ENCODE results near the gene PDK3. TPM values are rescaled to one million over a fixed set of nuclear protein-coding genes. Genes with fewer than 3 reads are reported as not detected.
A peak's percentile ranks its signal among the peaks of the same experiment; 100 is the strongest.

PDK3 gene
- 10 to 100 TPM; 30.0 to 31.5 TPM for total RNA-seq

DNA sequence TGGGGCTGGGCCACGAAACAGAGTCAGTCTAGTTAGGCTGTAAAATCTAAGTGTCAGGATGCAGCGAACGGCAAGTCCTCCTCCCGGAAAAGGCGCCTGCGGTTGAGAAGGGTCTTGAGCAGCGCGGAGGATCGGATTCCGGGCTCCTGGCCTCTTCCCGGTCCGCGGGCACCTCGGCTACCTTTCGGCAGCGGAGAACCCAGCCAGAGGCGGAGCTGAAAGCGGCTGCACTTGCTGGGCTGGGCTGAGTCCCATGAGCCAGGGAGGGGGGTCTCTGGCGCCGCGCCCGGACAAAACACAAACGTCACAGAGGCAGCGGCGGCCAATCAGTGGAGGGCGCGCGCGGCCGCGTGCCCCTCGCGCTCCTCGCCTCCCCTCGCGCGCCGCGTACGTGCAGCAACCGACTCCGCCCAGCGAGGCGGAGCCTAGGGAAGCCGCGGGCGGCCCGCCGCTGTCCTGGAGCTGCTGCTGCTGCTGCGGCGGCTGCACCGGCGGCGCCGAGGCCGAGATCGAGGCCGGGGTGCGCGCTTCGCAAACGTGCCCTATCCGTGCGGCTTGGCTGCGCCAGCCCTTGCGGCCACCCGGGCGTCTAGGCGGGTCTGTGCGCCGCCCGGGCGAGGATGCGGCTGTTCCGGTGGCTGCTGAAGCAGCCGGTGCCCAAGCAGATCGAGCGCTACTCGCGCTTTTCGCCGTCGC, at the start of gene PDK3:
Gene PDK3, plus strand, starts transcription at position 451 of the 696 bp plus-strand sequence. Its CDS starts 170 bp downstream, at position 621.
- POLR2A ChIA-PET, result interaction anchor here (0.7 to 3.2 kb wide), 5 partner anchors 13 to 722 kb away, joined by 3 to 27 read pairs (median 4); partner anchors contain the start of gene ACOT9
- Mint-ChIP-seq H3K9me3 (ENCODE audit: insufficient read depth) (no peaks in the 10 kb centered on the region), H3K4me1 (ENCODE audit: low read depth) (peaks cover 39% of the 10 kb centered on the region), H3K4me3 (peak within 1 kb of the TSS; percentile 76), H3K27me3 (ENCODE audit: low read depth) (no peaks in the 10 kb centered on the region), H3K27ac (peak within 1 kb of the TSS; percentile 93), H3K36me3 (ENCODE audit: low read depth) (peaks cover 6% of the 10 kb centered on the region)
- peak; percentile 96 for ATAC-seq
- DNase-seq, result peak; percentile 88
- CTCF ChIA-PET, result interaction anchor here (0.7 to 2.2 kb wide), 5 partner anchors 33 to 102 kb away, joined by 3 to 19 read pairs (median 3); no protein-coding TSS in a partner anchor

DNA sequence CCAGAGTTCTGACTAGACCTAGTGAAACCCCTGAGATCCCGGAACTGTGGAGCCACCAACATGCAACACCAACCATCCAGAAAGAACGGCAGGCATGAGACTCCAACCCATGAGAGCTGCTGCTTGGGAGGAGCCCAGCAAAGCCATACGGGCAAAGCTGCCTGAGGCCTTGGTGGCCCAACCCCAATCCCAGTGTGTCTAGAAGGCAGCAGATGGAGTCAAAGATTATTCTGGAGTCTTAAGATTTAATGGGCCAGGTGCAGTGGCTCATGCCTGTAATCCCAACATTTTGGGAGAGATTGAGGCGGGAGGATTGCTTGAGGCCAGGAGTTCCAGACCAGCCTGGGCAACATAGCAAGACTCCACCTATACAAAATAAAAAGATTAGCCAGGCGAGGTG, 49.2 kb upstream of the PDK3 start:
- Mint-ChIP-seq H3K36me3 (ENCODE audit: low read depth) (no peaks in the 10 kb centered on the region), H3K27me3 (ENCODE audit: low read depth) (no peaks in the 10 kb centered on the region), H3K27ac (no peak overlapping the region), H3K4me3 (no peak overlapping the region), H3K9me3 (ENCODE audit: insufficient read depth) (no peaks in the 10 kb centered on the region), H3K4me1 (ENCODE audit: low read depth) (no peaks in the 10 kb centered on the region)
- ChIA-PET POLR2A (no interaction called here), CTCF (interaction anchor here (1.7 to 2.5 kb wide), 2 partner anchors 19 to 83 kb away, joined by 7 to 10 read pairs; no protein-coding TSS in a partner anchor)
- DNase-seq (no peak), ATAC-seq (no peak)

DNA sequence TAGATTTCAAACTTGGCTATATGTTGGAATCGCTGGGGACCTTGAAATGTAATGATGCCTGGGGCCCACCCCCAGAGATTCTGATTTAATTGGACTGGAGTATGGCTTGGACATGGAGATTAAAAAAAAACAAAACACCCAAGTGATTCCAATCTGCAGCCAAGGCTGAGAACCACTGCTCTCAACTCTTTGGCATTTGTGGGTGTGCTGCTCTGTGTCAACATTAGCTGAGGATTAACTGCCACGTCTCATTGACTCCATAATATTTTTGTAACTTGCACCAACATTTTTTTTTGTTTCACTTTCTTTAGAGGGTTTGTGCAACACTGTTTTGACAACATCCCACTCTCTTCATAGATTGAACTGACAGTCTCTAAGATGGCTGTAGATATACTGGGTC, 41.1 kb upstream of the PDK3 start:
- DNase-seq (no peak), ATAC-seq (no peak)
- Mint-ChIP-seq H3K9me3 (ENCODE audit: insufficient read depth) (no peaks in the 10 kb centered on the region), H3K36me3 (ENCODE audit: low read depth) (no peaks in the 10 kb centered on the region), H3K27me3 (ENCODE audit: low read depth) (no peaks in the 10 kb centered on the region), H3K4me3 (no peak overlapping the region), H3K27ac (no peak overlapping the region), H3K4me1 (ENCODE audit: low read depth) (peaks cover 8% of the 10 kb centered on the region)
- POLR2A ChIA-PET, result no interaction called here
- CTCF ChIA-PET, result no interaction called here

DNA sequence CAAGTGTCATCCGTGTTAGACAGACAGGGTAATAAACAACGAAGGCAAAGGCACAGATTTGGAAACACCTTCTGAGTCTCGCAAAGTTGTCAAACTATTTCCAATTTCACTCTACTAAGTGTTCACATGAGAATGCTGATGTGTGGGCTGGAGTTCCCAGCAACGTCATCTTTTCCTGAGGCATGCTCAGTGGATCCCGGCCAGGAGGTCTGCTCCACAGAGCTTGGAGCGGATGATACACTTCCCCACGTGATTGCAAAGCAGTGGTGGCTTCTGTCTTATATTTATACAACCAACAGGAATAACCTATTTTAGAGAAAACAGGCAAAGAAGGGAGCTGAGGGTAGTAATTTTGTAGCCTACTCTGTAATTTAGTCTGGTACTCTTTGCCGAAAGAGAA, 40.1 kb upstream of the PDK3 start:
- Mint-ChIP-seq H3K4me1 (ENCODE audit: low read depth) (peaks cover 8% of the 10 kb centered on the region), H3K4me3 (no peak overlapping the region), H3K9me3 (ENCODE audit: insufficient read depth) (no peaks in the 10 kb centered on the region), H3K36me3 (ENCODE audit: low read depth) (no peaks in the 10 kb centered on the region), H3K27me3 (ENCODE audit: low read depth) (no peaks in the 10 kb centered on the region), H3K27ac (no peak overlapping the region)
- ChIA-PET CTCF (no interaction called here), POLR2A (no interaction called here)
- ATAC-seq, result no peak
- no peak for DNase-seq

DNA sequence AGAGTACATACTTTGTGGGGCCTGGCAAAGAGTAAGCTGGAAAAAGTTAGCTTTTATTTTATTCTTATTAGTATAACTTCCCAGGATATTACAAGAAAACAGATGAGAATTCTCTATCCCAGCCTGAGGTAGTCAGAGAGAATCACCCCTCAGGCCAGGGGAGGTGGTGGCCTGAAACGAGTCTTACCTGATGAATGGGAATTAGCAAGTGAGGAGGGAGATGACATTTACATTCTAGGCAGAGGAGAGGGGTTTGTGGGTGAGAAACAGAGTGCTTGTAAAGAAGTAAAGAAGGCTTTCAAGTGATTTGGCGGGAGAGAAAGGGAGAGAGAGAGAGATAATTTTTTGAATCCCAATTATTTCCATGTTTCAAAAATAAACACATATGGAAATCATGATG, 39.3 kb upstream of the PDK3 start:
- Mint-ChIP-seq H3K36me3 (ENCODE audit: low read depth) (no peaks in the 10 kb centered on the region), H3K9me3 (ENCODE audit: insufficient read depth) (no peaks in the 10 kb centered on the region), H3K27me3 (ENCODE audit: low read depth) (no peaks in the 10 kb centered on the region), H3K4me3 (no peak overlapping the region), H3K4me1 (ENCODE audit: low read depth) (peaks cover 8% of the 10 kb centered on the region), H3K27ac (no peak overlapping the region)
- CTCF ChIA-PET, result no interaction called here
- DNase-seq (no peak), ATAC-seq (no peak)
- POLR2A ChIA-PET, result no interaction called here

DNA sequence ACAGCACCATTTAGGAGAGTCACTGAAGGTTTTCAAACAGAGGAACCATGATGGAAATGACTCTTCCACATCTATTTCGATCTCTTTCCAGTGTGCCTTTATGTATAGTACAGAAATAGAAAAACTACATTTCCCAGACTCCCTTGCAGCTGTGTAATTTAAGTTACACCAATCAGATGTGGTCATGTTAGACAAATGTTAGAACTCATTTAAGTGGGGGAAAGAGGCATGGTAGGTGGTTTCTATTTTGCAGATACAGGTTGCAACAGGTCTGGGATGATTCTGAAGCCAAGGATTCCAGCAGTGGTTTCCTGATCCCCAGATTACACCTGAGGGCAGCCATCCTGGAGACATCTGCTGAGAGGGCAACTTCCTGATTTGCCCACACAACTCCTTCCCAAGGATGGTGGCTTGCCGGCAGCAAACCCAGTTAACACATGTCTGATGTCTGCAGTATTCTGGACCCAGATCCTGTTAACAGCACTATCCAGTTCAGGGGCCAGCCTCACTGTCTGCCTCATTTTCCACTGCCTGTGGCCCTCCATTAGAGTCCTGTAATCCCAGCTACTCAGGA, 38.7 kb upstream of the PDK3 start:
- ATAC-seq, result no peak
- H3K9me3 Mint-ChIP-seq (ENCODE audit: insufficient read depth), result no peaks in the 10 kb centered on the region
- CTCF ChIA-PET, result no interaction called here
- POLR2A ChIA-PET, result no interaction called here
- H3K4me1 Mint-ChIP-seq (ENCODE audit: low read depth), result peaks cover 8% of the 10 kb centered on the region
- H3K4me3 Mint-ChIP-seq, result no peak overlapping the region
- H3K27ac Mint-ChIP-seq, result no peak overlapping the region
- H3K36me3 Mint-ChIP-seq (ENCODE audit: low read depth), result no peaks in the 10 kb centered on the region
- H3K27me3 Mint-ChIP-seq (ENCODE audit: low read depth), result no peaks in the 10 kb centered on the region
- no peak for DNase-seq

DNA sequence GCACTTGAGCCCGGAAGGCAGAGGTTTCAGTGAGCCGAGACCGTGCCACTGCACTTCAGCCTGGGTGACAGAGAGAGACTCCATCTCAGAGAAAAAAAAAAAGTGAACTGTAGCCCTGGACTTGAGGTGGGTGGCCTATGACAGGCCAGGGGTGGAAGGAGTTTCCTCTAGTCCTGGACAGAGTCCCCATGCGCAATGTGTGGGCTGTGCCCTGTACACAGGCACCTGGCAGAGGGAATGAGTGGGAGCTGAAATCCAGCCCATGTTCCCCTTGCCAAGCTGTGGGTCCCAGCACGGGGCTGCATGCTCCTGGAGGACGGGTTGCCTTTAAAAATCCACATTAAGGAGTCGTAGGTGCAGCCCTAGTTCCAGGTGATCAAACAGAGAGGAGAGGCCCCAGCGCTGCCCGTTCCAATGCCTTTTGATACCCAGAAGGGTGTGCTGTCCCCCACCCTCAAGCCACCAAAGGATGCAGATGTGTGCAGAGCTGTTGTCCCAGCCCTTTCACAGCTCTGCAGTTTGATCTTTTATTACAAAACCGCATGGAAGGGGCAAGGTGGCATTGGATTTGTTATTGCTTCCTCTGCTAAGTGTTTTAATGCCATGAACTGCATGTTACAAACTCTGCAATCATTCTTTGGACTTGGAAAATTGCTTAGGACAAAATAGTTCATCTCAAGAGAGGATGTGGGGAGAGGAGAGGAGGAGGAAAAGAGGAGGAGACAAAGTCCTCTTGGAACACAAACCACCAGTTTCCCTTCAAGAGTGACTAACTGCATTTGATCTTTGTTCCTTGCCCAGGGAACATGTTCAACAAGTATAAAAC, 38.0 kb upstream of the PDK3 start:
- no peak overlapping the region for H3K4me3 Mint-ChIP-seq
- CTCF ChIA-PET, result no interaction called here
- no peak overlapping the region for H3K27ac Mint-ChIP-seq
- ATAC-seq, result no peak
- POLR2A ChIA-PET, result no interaction called here
- no peaks in the 10 kb centered on the region for H3K27me3 Mint-ChIP-seq (ENCODE audit: low read depth)
- H3K9me3 Mint-ChIP-seq (ENCODE audit: insufficient read depth), result no peaks in the 10 kb centered on the region
- H3K4me1 Mint-ChIP-seq (ENCODE audit: low read depth), result peaks cover 8% of the 10 kb centered on the region
- DNase-seq, result no peak
- H3K36me3 Mint-ChIP-seq (ENCODE audit: low read depth), result no peaks in the 10 kb centered on the region

DNA sequence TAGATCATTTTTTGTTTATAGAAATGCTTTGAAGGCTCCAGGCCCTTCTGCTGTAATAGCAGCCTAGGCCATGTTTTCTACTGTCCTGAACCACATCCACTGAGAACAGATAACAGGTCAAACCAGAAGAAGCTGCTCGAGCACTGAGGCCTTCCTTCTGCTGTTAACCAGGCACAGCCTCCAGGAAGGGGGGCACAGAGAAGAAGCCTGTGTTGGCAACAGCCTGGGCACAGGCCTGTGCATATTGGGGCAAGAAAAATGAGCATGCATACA, 37.4 kb upstream of the PDK3 start:
- ChIA-PET POLR2A (no interaction called here), CTCF (no interaction called here)
- H3K9me3 Mint-ChIP-seq (ENCODE audit: insufficient read depth), result peaks cover 5% of the 10 kb centered on the region
- no peak for DNase-seq
- H3K27ac Mint-ChIP-seq, result no peak overlapping the region
- ATAC-seq, result no peak
- peaks cover 8% of the 10 kb centered on the region for H3K4me1 Mint-ChIP-seq (ENCODE audit: low read depth)
- H3K4me3 Mint-ChIP-seq, result no peak overlapping the region
- no peaks in the 10 kb centered on the region for H3K36me3 Mint-ChIP-seq (ENCODE audit: low read depth)
- no peaks in the 10 kb centered on the region for H3K27me3 Mint-ChIP-seq (ENCODE audit: low read depth)

DNA sequence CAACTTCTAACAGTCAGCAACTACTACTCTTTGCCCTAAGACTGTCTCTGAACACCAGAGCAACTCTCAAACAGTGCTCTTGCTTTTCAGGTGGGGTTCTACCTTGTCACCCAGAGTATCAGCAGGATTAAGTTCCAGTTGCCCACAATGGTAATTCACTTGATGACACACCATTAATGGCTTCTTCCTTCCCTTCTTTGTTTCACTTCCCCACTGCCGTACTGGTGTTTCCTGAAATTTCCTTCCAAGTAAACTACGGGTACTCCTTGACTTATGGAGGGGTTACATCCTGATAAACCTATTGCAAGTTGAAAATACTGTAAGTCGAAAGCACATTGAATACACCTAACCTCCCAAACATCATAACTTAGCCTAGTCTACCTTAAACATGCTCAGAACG, 36.6 kb upstream of the PDK3 start:
- no peak overlapping the region for H3K27ac Mint-ChIP-seq
- DNase-seq (no peak), ATAC-seq (no peak)
- H3K36me3 Mint-ChIP-seq (ENCODE audit: low read depth), result no peaks in the 10 kb centered on the region
- ChIA-PET CTCF (no interaction called here), POLR2A (no interaction called here)
- H3K27me3 Mint-ChIP-seq (ENCODE audit: low read depth), result no peaks in the 10 kb centered on the region
- H3K9me3 Mint-ChIP-seq (ENCODE audit: insufficient read depth), result peaks cover 5% of the 10 kb centered on the region
- H3K4me3 Mint-ChIP-seq, result no peak overlapping the region
- peaks cover 8% of the 10 kb centered on the region for H3K4me1 Mint-ChIP-seq (ENCODE audit: low read depth)

DNA sequence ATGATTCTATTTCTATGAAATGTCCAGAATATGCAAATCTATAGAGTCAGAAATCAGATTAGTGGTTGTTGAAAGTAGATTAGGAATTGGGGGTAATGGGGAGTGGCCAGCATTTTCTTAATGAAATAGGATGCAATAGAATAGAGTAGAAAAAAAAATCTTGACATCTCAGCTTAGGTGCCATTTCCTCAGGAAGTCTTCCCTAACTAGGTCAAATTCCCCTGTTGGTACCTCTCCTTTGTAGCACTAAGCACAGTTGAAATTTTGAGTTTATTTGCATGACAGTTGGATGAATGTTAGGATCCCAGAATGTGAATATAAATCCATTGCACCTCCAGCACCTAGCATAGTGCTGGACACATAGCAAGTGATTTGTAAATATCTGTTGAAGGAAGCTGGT, 30.0 kb upstream of the PDK3 start:
- POLR2A ChIA-PET, result no interaction called here
- H3K36me3 Mint-ChIP-seq (ENCODE audit: low read depth), result no peaks in the 10 kb centered on the region

DNA sequence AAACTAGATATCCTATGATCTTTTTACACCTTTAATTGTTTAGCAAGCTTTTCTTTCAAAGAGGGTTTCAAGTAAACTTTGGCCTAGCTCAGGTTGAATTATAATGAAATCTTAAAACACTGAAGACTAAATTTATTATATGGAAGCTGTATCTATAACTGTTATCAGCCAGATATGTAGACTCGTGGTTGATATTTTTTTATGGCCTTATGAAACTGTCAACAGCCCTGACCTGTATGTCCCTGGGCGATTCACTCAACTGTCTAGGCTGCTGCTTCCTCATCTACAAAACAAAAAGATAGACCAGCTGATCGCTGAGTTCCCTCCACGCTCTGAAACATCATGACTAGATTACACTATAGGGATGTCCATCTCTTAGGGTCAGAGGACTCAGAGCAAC, 21.2 kb upstream of the PDK3 start:
- ChIA-PET CTCF (interaction anchor here (1.0 kb wide), 1 partner anchor 48 kb away, joined by 3 read pairs; no protein-coding TSS in a partner anchor), POLR2A (no interaction called here)
- H3K4me3 Mint-ChIP-seq, result no peak overlapping the region
- H3K27me3 Mint-ChIP-seq (ENCODE audit: low read depth), result no peaks in the 10 kb centered on the region
- no peak for ATAC-seq
- DNase-seq, result no peak
- no peaks in the 10 kb centered on the region for H3K4me1 Mint-ChIP-seq (ENCODE audit: low read depth)
- H3K36me3 Mint-ChIP-seq (ENCODE audit: low read depth), result no peaks in the 10 kb centered on the region
- H3K27ac Mint-ChIP-seq, result no peak overlapping the region
- H3K9me3 Mint-ChIP-seq (ENCODE audit: insufficient read depth), result no peaks in the 10 kb centered on the region

More for the DNA sequence above, 30.0 kb upstream of the PDK3 start:
- H3K9me3 Mint-ChIP-seq (ENCODE audit: insufficient read depth), result peaks cover 5% of the 10 kb centered on the region
- H3K4me3 Mint-ChIP-seq, result no peak overlapping the region
- no peaks in the 10 kb centered on the region for H3K4me1 Mint-ChIP-seq (ENCODE audit: low read depth)
- H3K27ac Mint-ChIP-seq, result no peak overlapping the region
- CTCF ChIA-PET, result no interaction called here
- ATAC-seq, result no peak
- H3K27me3 Mint-ChIP-seq (ENCODE audit: low read depth), result no peaks in the 10 kb centered on the region
- DNase-seq, result no peak

DNA sequence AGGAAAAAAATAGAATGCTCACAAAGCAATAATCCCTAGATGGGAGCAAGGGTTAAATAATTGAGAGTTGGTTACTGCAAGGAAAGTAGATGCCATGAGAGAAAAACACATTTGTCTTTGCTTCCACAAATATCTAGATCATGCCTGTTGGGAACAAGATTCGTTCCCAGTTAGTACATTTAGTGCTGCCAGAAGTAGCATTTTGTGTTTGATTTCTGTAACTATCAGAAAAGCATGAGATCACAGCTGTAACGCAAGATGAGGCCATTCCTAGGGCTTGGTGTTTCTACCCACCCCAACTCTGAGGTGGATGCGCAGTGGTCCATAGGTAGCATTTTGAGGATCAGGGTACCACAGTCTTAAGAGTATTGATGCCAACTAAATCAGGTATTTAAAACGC, 20.4 kb upstream of the PDK3 start:
- H3K9me3 Mint-ChIP-seq (ENCODE audit: insufficient read depth), result no peaks in the 10 kb centered on the region
- no peaks in the 10 kb centered on the region for H3K27me3 Mint-ChIP-seq (ENCODE audit: low read depth)
- no peak for DNase-seq
- POLR2A ChIA-PET, result no interaction called here
- no peak overlapping the region for H3K27ac Mint-ChIP-seq
- no peaks in the 10 kb centered on the region for H3K36me3 Mint-ChIP-seq (ENCODE audit: low read depth)
- no peak for ATAC-seq
- H3K4me3 Mint-ChIP-seq, result no peak overlapping the region
- no peaks in the 10 kb centered on the region for H3K4me1 Mint-ChIP-seq (ENCODE audit: low read depth)
- CTCF ChIA-PET, result no interaction called here
